Effector memory CD8-positive, alpha-beta T cell (primary cell): ENCODE results near the gene CCDC201.
"Not testable (repeated sequence)": the region's sequence is repeated elsewhere in the genome, so short reads cannot be mapped to it uniquely, and the experiment has no call there.

Source experiments
- ATAC-seq: fragments of 150-1000 bp; cut with Tn5 transposase; replicated peaks from 2 replicates; pipeline ENCODE4 v1.10.0; 2021; ENCODE audit warnings: mild to moderate bottlenecking, moderate library complexity
- DNase-seq, 3 experiments: peaks; one replicate each; pipeline ENCODE4 v3.0.0; 2021
- H3K27ac Mint-ChIP-seq, 2 donors: one replicate each; pipeline ENCODE4 v1.8.0; 2022; ENCODE audit warnings: mild to moderate bottlenecking in 2 of 2, mixed read lengths in 2 of 2, moderate library complexity in 2 of 2
- H3K27me3 Mint-ChIP-seq, 2 donors: one replicate each; pipeline ENCODE4 v1.8.0; 2022; ENCODE audit warnings: mixed read lengths in 2 of 2
- H3K36me3 Mint-ChIP-seq: one replicate; pipeline ENCODE4 v1.8.0; 2022; ENCODE audit warnings: mild to moderate bottlenecking, moderate library complexity, mixed read lengths; ENCODE audit not compliant: insufficient read depth
- H3K4me1 Mint-ChIP-seq, 2 donors: one replicate each; pipeline ENCODE4 v1.8.0; 2022; ENCODE audit warnings: low read depth in 2 of 2, mixed read lengths in 2 of 2
- H3K4me3 Mint-ChIP-seq, 2 donors: one replicate each; pipeline ENCODE4 v1.8.0; 2022; ENCODE audit warnings: mild to moderate bottlenecking in 2 of 2, mixed read lengths in 2 of 2, moderate library complexity in 2 of 2
- H3K9me3 Mint-ChIP-seq, 2 donors: one replicate each; pipeline ENCODE4 v1.8.0; 2022; ENCODE audit warnings: mixed read lengths in 2 of 2

Gene CCDC201

DNA sequence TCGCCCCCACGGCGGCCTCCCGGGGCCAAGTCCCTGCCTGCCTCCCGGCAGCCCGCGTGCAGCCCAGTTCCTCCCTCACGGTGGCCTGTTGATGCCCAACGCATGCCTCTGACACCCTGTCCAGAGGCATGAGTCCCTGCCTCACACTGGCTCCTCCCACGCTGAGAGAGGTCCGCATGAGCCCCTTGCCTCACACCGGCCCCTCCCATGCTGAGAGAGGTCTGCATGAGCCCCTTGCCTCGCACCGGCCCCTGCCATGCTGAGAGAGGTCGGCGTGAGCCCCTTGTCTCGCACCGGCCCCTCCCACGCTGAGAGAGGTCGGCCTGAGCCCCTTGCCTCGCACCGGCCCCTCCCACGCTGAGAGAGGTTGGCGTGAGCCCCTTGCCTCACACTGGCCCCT is 59.9 kb downstream of the CCDC201 start:
- no peak for DNase-seq
- H3K4me1 Mint-ChIP-seq = no peaks in the 10 kb centered on the region
- H3K27me3 Mint-ChIP-seq = no peaks in the 10 kb centered on the region
- no peak overlapping the region for H3K4me3 Mint-ChIP-seq
- H3K27ac Mint-ChIP-seq = no peak overlapping the region
- H3K36me3 Mint-ChIP-seq = no peaks in the 10 kb centered on the region
- H3K9me3 Mint-ChIP-seq = no peaks in the 10 kb centered on the region
- no peak for ATAC-seq

DNA sequence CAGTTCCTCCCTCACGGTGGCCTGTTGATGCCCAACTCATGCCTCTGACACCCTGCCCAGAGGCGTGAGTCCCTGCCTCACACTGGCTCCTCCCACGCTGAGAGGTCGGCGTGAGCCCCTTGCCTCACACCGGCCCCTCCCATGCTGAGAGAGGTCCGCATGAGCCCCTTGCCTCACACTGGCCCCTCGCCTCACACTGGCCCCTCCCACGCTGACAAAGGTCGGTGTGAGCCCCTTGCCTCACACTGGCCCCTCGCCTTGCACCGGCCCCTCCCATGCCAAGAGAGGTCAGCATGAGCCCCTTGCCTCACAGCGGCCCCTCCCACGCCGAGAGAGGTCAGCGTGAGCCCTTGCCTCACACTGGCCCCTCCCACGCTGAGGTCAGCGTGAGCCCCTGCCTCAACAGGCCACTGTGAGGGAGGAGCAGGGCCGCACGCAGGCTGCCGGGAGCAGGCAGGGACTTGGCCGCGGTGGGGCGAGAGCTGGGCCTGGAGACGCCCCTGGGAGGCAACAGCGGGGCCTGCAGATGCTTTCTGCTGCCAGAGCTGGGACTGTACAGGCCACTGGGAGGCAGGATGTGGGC is 61.1 kb downstream of the CCDC201 start:
- H3K4me1 Mint-ChIP-seq, H3K27ac Mint-ChIP-seq: not testable (repeated sequence)

DNA sequence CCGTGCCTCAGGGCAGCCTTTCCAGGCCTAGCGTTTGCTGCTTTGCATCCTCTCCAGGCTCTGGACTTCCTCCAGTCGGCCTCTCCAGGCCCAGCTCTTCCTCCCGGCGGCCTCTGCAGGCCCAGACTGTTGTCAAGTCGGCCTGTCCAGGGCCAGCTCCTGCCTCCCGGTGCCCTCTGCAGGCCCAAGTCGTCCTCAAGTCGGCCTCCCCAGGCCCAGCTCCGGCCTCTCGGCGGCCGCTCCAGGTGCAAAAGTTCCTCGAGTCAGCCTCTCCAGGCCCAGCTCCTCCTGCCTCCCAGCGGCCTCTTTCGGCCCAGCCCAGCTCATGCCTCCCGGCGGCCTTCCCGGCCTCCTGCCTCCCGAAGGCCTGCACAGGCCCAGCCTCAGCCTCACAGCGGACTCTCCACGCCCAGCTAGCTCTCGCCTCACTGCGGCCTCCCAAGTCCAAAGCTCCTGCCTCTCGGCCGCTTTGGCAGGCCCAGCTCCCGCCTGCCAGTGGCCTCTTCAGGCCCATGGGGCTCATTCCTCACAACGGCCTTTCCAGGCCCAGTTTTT is 62.4 kb downstream of the CCDC201 start:
- not testable (repeated sequence) for H3K27me3 Mint-ChIP-seq, H3K36me3 Mint-ChIP-seq, ATAC-seq, H3K27ac Mint-ChIP-seq, DNase-seq, H3K4me1 Mint-ChIP-seq, H3K4me3 Mint-ChIP-seq, H3K9me3 Mint-ChIP-seq

More for the DNA sequence above, 61.1 kb downstream of the CCDC201 start:
- H3K4me3 Mint-ChIP-seq, H3K27me3 Mint-ChIP-seq, H3K36me3 Mint-ChIP-seq, DNase-seq, ATAC-seq, H3K9me3 Mint-ChIP-seq: not testable (repeated sequence)
